HG03066 (cell line): ENCODE data around the gene NKX6-2.
"Not testable (repeated sequence)": the region's sequence is repeated elsewhere in the genome, so short reads cannot be mapped to it uniquely, and the experiment has no call there.

Experiments used
- ATAC-seq: cut with Tn5 transposase; IDR thresholded peaks from one replicate; pipeline ENCODE4 v1.9.1; 2021; ENCODE audit warnings: low read depth; ENCODE audit not compliant: unreplicated experiment

Gene NKX6-2

GRCh38 chr10:132799865-132800264 is 13.9 kb upstream of the NKX6-2 start:
- no peak for ATAC-seq

- ATAC-seq, result no peak
Observed at GRCh38 chr10:132798876-132799275, 12.9 kb upstream of the NKX6-2 start.

- no peak for ATAC-seq
Observed at GRCh38 chr10:132798403-132798802, 12.5 kb upstream of the NKX6-2 start.

GRCh38 chr10:132797986-132798385 is 12.0 kb upstream of the NKX6-2 start:
- ATAC-seq, result not testable (repeated sequence)

- ATAC-seq, result no peak
Observed at GRCh38 chr10:132796846-132797245, 10.9 kb upstream of the NKX6-2 start.

- no peak for ATAC-seq
Observed at GRCh38 chr10:132793871-132794849, 8.2 kb upstream of the NKX6-2 start.

- no peak for ATAC-seq
Observed at GRCh38 chr10:132793213-132793612, 7.3 kb upstream of the NKX6-2 start.

- no peak for ATAC-seq
Observed at GRCh38 chr10:132792796-132793195, 6.8 kb upstream of the NKX6-2 start.

- ATAC-seq, result not testable (repeated sequence)
Observed at GRCh38 chr10:132792099-132792498, 6.2 kb upstream of the NKX6-2 start.

- ATAC-seq, result no peak
Observed at GRCh38 chr10:132790934-132791829, 5.2 kb upstream of the NKX6-2 start.

GRCh38 chr10:132790470-132790869 is 4.5 kb upstream of the NKX6-2 start:
- ATAC-seq, result no peak

- no peak for ATAC-seq
Observed at GRCh38 chr10:132789659-132790148, 3.8 kb upstream of the NKX6-2 start.

GRCh38 chr10:132788831-132789219 is 2.9 kb upstream of the NKX6-2 start:
- ATAC-seq, result no peak

- no peak for ATAC-seq
Observed at GRCh38 chr10:132788180-132788830, 2.4 kb upstream of the NKX6-2 start.

GRCh38 chr10:132787495-132788179 is 1.7 kb upstream of the NKX6-2 start:
- ATAC-seq, result no peak

- no peak for ATAC-seq
Observed at GRCh38 chr10:132786884-132787494, 1.0 kb upstream of the NKX6-2 start.

- no peak for ATAC-seq
Observed at GRCh38 chr10:132786476-132786883, 533 bp upstream of the NKX6-2 start.

GRCh38 chr10:132784866-132785722 is 853 bp downstream of the NKX6-2 start:
- no peak for ATAC-seq
